Tibial artery (tissue), 4 donors: Measurements from ENCODE around the gene RALA.

Experiments used
- DNase-seq, 2 donors: peaks; one replicate each; pipeline ENCODE4 v3.0.0-alpha.2; 2019
- H3K27ac ChIP-seq, 2 donors: fragments of 200-600 bp; sonication (generic) in 1 of 2; 1 replicate in 1 of 2; 2 replicates in 1 of 2; pipeline ENCODE4 v1.5.1; 2018 to 2019; ENCODE audit warnings: mild to moderate bottlenecking in 1 of 2
- H3K27me3 ChIP-seq, 2 donors: fragments of 200-600 bp; sonication (generic) in 1 of 2; one replicate each; pipeline versions ENCODE4 v1.5.1 to v1.6.0; 2016 to 2019
- H3K36me3 ChIP-seq, 3 donors: fragments of 200-600 bp; sonication (generic) in 2 of 3; one replicate each; pipeline ENCODE4 v1.5.1; 2016 to 2019; ENCODE audit warnings: mild to moderate bottlenecking in 2 of 3
- H3K4me1 ChIP-seq, 4 donors: fragments of 200-600 bp; sonication (generic) in 2 of 4; 1 replicate in 3 of 4; 2 replicates in 1 of 4; pipeline ENCODE4 v1.5.1; 2016 to 2019
- H3K4me3 ChIP-seq, 2 donors: fragments of 200-600 bp; sonication (generic) in 1 of 2; 1 replicate in 1 of 2; 2 replicates in 1 of 2; pipeline ENCODE4 v1.5.1; 2018 to 2019; ENCODE audit warnings: mild to moderate bottlenecking in 2 of 2
- H3K9me3 ChIP-seq, 3 donors: fragments of 200-600 bp; sonication (generic) in 1 of 3; one replicate each; pipeline ENCODE4 v1.5.1; 2016 to 2019
- CTCF ChIP-seq, 2 experiments: fragments of 200-600 bp in 1 of 2; fragments of 450-650 bp in 1 of 2; IDR thresholded peaks; one replicate each; pipeline ENCODE4 v1.5.1; 2017 to 2019; ENCODE audit warnings: antibody characterized with exemption in 2 of 2, mild to moderate bottlenecking in 1 of 2, moderate library complexity in 1 of 2
- intact Hi-C: fragments of 100-400 bp; cut with DNase I; formaldehyde crosslinking; loops from one replicate; pipeline ENCODE4 v1.15.0; 2023; ENCODE audit warnings: low total_unique reads

The RALA gene

GRCh38 chr7:39623047-39623731 lies at the start of gene RALA:
RALA (plus strand) TSS chr7:39623572; CDS start chr7:39686668, 63,096 bp downstream.
- intact Hi-C loops = no loop called here
- peak within 1 kb of the TSS; percentile 80 to 86 for H3K27ac ChIP-seq
- DNase-seq = peak; percentile 92 to 95
- H3K4me3 ChIP-seq = peak within 1 kb of the TSS; percentile 71 to 98
- peaks cover 0 to 35% (median 17%) of the 10 kb centered on the region in 4 donors for H3K4me1 ChIP-seq
- no peaks in the 10 kb centered on the region for H3K9me3 ChIP-seq
- peak in 1 of 2 experiments; percentile 4 for TF ChIP-seq CTCF (IDR thresholded peaks at IDR 0.05)
- H3K27me3 ChIP-seq = no peaks in the 10 kb centered on the region
- H3K36me3 ChIP-seq = no peaks in the 10 kb centered on the region

- TF ChIP-seq CTCF (IDR thresholded peaks at IDR 0.05) = no peak
- no peak overlapping the region for H3K4me3 ChIP-seq
- H3K36me3 ChIP-seq = peaks cover 4 to 55% (median 27%) of the 10 kb centered on the region in 3 donors
- no peak for DNase-seq
- no peak overlapping the region for H3K27ac ChIP-seq
- H3K4me1 ChIP-seq = no peaks in the 10 kb centered on the region
- no peaks in the 10 kb centered on the region for H3K9me3 ChIP-seq
- intact Hi-C loops = no loop called here
- H3K27me3 ChIP-seq = no peaks in the 10 kb centered on the region
These were observed 48.6 kb upstream of the RALA start for GRCh38 chr7:39574673-39575349.

DNA sequence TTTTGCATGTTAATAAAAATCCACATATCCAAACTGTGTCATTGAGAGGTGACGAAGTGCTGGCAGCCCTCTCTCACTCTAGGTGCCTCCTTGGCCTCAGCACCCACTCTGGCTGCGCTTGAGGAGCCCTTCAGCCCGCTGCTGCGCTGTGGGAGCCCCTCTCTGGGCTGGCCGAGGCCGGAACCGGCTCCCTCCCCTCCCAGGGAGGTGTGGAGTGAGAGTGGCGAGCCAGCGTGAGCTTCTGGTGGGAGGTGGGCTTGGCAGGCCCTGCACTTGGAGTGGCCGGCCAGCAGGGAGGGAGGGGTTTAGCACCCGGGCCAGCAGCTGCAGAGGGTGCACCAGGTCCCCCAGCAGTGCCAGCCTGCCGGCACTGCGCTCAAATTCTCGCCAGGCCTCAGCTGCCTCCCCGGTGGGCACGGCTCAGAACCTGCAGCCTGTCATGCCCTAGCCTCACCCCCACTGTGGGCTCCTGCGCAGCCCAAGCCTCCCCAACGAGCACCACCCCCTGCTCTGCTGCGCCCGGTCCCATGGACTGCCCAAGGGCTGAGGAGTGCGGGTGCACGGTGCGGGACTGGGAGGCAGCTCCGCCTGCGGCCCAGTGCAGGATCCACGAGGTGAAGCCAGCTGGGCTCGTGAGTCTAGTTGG lies 46.0 kb upstream of the RALA start:
- Histone ChIP-seq H3K9me3 (no peaks in the 10 kb centered on the region), H3K27ac (no peak overlapping the region), H3K36me3 (peaks cover 4 to 45% (median 12%) of the 10 kb centered on the region in 3 donors), H3K27me3 (no peaks in the 10 kb centered on the region), H3K4me1 (no peaks in the 10 kb centered on the region), H3K4me3 (no peak overlapping the region)
- no peak for DNase-seq
- intact Hi-C loops = no loop called here
- TF ChIP-seq CTCF (IDR thresholded peaks at IDR 0.05) = no peak

- Histone ChIP-seq H3K27me3 (no peaks in the 10 kb centered on the region), H3K4me3 (no peak overlapping the region), H3K4me1 (no peaks in the 10 kb centered on the region), H3K36me3 (peaks cover 0 to 18% (median 4%) of the 10 kb centered on the region in 3 donors), H3K27ac (no peak overlapping the region), H3K9me3 (no peaks in the 10 kb centered on the region)
- intact Hi-C loops = loop anchor here (1.0 kb wide), 1 partner anchor 165 kb away; no protein-coding TSS in a partner anchor
- peak; percentile 69 to 81 for DNase-seq
- peak; percentile 84 to 91 for TF ChIP-seq CTCF (IDR thresholded peaks at IDR 0.05)
These were observed 43.1 kb upstream of the RALA start for GRCh38 chr7:39580149-39580874.

DNA sequence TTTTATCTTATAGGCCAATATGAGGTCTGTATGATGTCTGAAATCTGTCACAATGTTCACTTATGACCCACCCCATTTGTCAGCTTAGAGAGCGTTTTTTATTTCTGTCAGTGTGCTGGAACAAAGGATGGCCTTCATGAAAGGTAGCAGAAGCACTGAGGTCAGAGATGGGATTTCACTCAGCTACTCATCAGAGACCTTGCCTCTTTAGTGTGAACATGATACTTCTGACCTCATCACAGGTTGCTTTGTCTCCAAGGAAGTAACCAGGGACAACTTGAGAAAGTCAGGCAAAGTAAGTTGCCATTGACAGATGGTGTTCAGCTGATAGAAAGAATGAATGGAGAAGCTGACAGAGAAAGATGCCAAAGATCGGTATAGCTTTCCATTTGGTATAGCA lies 40.8 kb upstream of the RALA start:
- Histone ChIP-seq H3K4me3 (no peak overlapping the region), H3K4me1 (no peaks in the 10 kb centered on the region), H3K27me3 (no peaks in the 10 kb centered on the region), H3K9me3 (no peaks in the 10 kb centered on the region), H3K36me3 (peaks cover 0 to 13% (median 4%) of the 10 kb centered on the region in 3 donors), H3K27ac (no peak overlapping the region)
- DNase-seq = no peak
- intact Hi-C loops = no loop called here
- no peak for TF ChIP-seq CTCF (IDR thresholded peaks at IDR 0.05)
